MM.1S (cell line): Measurements from ENCODE around the gene STAMBPL1.

ENCODE experiments used
- CTCF ChIP-seq: fragments of 300-600 bp; sonication (generic); IDR thresholded peaks from 2 replicates; pipeline ENCODE4 v1.5.1; 2016; ENCODE audit warnings: antibody characterized with exemption, low read length, mixed read lengths
- EZH2 ChIP-seq: fragments of 300-600 bp; sonication (generic); optimal IDR thresholded peaks from 2 replicates; pipeline ENCODE3; 2017; ENCODE audit warnings: low read depth, mild to moderate bottlenecking, antibody characterized with exemption, low read length, mixed read lengths

GRCh38 chr10:88901206-88901983 lies 21.4 kb downstream of the STAMBPL1 start:
- no peak for TF ChIP-seq EZH2
- TF ChIP-seq CTCF = no peak
